Measurements from ENCODE around the gene NTPCR.

The NTPCR gene

GRCh38 chr1:232940262-232940661 is 10.1 kb upstream of the NTPCR start:
- no peak for DNase-seq
- Mint-ChIP-seq H3K27me3 (ENCODE audit: low read depth, poor library complexity) (no peaks in the 10 kb centered on the region), H3K27ac (no peak overlapping the region), H3K4me1 (peaks cover 54% of the 10 kb centered on the region), H3K36me3 (ENCODE audit: low read depth) (no peaks in the 10 kb centered on the region), H3K4me3 (no peak overlapping the region), H3K9me3 (peaks cover 13% of the 10 kb centered on the region)
- TF ChIP-seq CTCF (IDR thresholded peaks at IDR 0.05) = no peak

GRCh38 chr1:232942413-232943294 is 7.8 kb upstream of the NTPCR start:
- DNase-seq = no peak
- H3K27ac Mint-ChIP-seq = peak overlapping the region; percentile 92
- H3K4me1 Mint-ChIP-seq = peaks cover 51% of the 10 kb centered on the region
- no peaks in the 10 kb centered on the region for H3K36me3 Mint-ChIP-seq (ENCODE audit: low read depth)
- no peak overlapping the region for H3K4me3 Mint-ChIP-seq
- H3K9me3 Mint-ChIP-seq = peaks cover 20% of the 10 kb centered on the region
- no peak for TF ChIP-seq CTCF (IDR thresholded peaks at IDR 0.05)
- peaks cover 6% of the 10 kb centered on the region for H3K27me3 Mint-ChIP-seq (ENCODE audit: low read depth, poor library complexity)

GRCh38 chr1:232943679-232944252 is 6.6 kb upstream of the NTPCR start:
- Mint-ChIP-seq H3K4me3 (no peak overlapping the region), H3K4me1 (peaks cover 44% of the 10 kb centered on the region), H3K27me3 (ENCODE audit: low read depth, poor library complexity) (peaks cover 12% of the 10 kb centered on the region), H3K27ac (peak overlapping the region; percentile 92), H3K36me3 (ENCODE audit: low read depth) (no peaks in the 10 kb centered on the region), H3K9me3 (peaks cover 20% of the 10 kb centered on the region)
- DNase-seq = no peak
- TF ChIP-seq CTCF (IDR thresholded peaks at IDR 0.05) = no peak

- H3K4me1 Mint-ChIP-seq = peaks cover 48% of the 10 kb centered on the region
- H3K27ac Mint-ChIP-seq = no peak overlapping the region
- peaks cover 20% of the 10 kb centered on the region for H3K9me3 Mint-ChIP-seq
- H3K36me3 Mint-ChIP-seq (ENCODE audit: low read depth) = no peaks in the 10 kb centered on the region
- no peak for DNase-seq
- H3K27me3 Mint-ChIP-seq (ENCODE audit: low read depth, poor library complexity) = peaks cover 12% of the 10 kb centered on the region
- H3K4me3 Mint-ChIP-seq = no peak overlapping the region
- TF ChIP-seq CTCF (IDR thresholded peaks at IDR 0.05) = no peak
Measured at GRCh38 chr1:232944347-232944746, 6.1 kb upstream of the NTPCR start.

DNA sequence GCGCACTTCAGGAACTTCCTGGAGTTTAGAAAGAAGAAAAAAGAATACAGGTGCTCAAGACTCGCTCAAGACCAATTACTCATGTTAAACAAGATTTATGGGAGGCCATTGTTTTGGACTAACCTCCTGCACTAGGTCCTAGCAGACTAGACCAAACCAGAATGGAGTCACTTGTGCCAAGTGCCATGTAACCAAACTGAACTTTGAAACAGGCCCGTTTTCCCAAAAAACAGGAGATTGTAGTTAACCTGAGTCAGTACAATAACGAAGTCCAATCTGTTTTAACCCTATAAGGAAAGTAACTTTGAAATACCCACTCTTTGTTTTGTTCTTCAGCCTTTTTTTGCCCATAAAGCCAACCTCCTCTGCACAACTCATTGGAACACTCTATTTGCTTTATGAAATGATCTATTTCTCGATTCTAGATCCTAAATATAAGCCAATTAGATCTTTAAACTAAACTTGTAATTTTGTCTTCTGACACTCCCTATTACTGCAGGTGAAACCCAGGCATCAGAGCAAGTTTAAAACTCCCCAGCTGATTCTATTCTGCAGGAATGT is 695 bp upstream of the NTPCR start:
- Mint-ChIP-seq H3K36me3 (ENCODE audit: low read depth) (peaks cover 3% of the 10 kb centered on the region), H3K27ac (peak overlapping the region; percentile 91), H3K9me3 (peaks cover 11% of the 10 kb centered on the region), H3K4me1 (peaks cover 47% of the 10 kb centered on the region), H3K27me3 (ENCODE audit: low read depth, poor library complexity) (peaks cover 12% of the 10 kb centered on the region), H3K4me3 (peak overlapping the region; percentile 97)
- TF ChIP-seq CTCF (IDR thresholded peaks at IDR 0.05) = no peak
- DNase-seq = no peak
